NCI-H226 (cell line): Measurements from ENCODE around the gene PIAS1.

Source experiments
- DNase-seq: peaks from one replicate; pipeline ENCODE4 v3.0.0-alpha.2; 2015

PIAS1 gene

DNA sequence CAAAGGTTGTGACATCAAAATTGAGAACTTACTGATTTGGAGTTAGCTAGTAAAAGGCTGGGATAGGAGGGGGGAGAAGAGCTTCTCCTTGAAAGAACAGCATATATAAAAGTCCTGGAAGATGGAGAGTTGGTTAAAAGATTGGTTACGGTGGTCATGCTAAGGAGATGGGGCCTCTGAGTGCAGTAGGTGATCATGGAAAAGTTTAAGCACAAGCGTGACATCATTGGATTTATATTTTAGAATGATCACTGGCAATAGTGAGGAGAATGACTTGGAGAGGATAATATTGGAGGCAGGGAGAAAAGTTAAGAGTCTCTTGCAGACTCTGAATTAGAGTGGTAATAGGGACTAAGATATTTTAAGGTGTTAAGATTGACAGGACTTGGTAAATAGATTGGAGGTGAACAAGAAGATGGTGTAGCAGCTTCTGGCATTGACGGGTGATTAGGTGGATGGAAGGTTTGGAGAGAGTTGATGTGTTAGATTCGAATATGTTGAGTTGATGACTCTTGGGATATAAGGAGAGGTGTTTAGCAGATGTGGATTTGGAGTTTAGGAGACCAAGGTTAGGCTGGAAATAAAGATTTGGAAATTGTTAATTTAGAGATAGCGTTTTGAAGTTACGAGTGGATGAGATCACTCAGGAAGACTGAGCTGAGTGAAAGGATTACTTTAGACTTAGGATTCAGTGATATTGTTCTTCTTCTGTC lies 19.6 kb downstream of the PIAS1 start:
- no peak for DNase-seq

DNA sequence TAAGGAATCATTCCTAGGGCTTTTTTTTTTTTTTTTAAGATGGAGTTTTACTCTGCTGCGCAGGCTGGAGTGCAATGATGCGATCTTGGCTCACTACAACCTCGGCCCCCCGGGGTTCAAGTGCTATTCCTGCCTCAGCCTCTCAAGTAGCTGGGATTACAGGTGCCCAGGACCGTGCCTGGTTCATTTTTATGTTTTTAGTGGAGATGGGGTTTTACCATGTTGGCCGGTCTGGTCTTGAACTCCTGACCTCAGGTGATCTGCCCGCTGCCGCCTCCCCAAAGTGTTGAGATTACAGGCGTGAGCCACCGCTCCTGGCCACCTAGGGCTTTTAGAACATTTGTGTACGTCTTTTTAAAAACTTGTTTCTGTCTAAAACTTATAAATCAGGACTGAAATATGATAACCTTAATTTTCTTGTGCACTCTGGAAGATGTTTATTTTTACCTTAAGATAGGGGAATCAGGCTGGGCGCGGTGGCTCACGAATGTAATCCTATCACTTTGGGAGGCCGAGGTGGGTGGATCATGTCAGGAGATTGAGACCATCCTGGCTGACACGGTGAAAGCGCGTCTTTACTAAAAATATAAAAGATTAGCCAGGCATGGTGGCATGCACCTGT lies 21.8 kb downstream of the PIAS1 start:
- DNase-seq: no peak

GRCh38 chr15:68078365-68078764 lies 24.2 kb downstream of the PIAS1 start:
- no peak for DNase-seq

DNA sequence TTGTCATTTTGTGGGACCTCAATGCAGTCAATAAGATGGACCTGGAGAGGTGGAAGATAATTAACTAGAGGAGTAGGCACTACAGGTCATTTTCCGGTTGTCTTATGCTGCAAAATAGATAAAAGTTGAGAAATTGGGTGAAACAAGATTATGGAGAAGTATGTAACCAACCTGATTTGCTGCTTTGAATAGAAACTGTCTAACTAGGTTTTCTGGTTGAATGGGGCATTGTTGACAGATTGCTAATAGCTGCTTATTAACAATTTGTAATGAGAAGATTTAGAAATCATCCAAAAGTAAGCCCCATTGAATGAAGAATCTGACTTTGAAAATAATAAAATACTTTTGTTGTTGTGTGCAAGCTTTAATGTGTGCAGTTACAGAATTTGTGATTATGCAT lies 26.2 kb downstream of the PIAS1 start:
- DNase-seq: no peak

DNA sequence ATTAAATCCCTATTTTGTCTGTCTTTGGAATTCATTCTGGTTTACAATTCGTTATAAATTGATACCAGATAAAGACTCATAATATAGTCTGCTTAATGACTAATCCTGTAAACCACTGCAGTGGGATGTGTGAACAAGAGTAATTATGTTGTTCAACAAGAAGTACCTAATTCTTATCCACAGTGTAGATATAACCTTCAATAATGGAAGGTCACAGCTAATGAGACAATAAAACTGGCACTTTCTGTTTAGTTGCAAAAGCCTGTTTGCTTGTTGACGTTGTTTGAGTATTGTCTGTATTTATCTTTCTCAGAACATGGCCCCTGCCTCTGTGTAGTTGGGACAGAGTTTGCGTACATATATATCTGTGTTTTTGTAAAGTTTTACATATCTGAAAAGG lies 26.7 kb downstream of the PIAS1 start:
- DNase-seq: no peak

DNA sequence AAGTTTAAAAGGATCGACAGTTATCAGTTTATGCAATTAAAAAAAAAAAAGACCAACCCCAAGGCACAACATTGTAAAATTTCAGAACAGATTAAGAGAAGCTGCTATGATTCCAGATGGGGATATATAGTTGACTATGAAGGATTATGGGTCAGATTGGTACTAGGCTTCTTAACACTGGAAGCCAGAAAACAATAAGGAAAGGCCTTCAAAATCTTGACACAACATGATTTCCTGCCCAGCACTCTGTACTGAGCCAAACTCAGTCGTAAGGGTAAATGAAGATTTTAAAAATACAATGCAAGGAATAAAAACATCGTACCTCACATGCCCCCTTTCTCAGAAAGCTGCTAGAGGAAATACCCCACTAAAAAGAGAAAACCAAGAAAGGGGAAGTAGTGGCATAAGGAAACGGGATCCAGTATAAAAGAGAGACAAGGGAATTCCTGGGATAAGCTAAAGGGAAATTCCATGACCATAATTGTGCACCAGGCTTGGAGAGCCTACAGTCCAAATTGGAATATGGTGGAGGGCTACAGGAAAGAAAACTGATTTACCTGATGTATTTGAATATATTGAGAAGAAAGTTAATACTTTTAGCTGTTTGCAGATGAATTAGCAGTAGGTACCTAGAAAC lies 27.9 kb downstream of the PIAS1 start:
- no peak for DNase-seq

DNA sequence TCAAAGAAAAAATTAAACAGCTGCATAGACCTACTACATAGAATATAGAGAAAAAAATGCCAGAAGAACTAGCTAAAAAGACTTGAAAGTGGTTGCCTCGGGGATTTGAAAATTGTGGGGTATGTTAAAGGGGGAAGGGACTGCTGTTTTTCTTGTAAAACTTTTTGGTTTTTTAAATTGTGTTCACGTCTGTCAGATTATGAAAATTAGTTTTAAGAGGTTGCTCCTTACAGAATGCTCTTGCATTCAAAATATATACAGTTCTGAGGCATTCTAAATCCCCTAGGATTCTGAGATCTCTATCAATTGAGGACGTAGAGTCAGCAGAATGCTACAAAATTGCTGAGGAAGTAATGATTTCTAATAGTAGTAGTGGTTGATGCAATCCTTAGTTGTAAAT lies 28.6 kb downstream of the PIAS1 start:
- DNase-seq: no peak

GRCh38 chr15:68083463-68083862 lies 29.3 kb downstream of the PIAS1 start:
- DNase-seq: no peak

GRCh38 chr15:68085052-68085451 lies 30.9 kb downstream of the PIAS1 start:
- DNase-seq: no peak

DNA sequence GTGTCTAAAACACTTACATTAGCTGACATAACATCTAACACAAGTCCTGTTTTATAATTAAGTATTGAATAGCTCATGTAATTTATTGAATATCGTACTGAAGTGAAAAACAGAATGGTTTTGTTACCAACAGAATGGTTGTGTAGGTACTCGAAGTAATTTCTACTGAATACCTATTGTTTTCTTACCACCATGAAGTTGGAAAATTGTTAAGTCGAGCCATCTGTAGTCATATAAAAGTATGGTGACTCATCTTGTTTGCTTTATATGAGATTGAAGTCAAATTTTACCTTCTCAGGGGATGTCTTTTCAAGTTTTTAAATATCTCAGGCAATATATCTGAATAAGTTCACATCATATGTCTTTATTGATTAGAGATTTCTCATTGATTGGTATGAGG lies 37.6 kb downstream of the PIAS1 start:
- DNase-seq: no peak

DNA sequence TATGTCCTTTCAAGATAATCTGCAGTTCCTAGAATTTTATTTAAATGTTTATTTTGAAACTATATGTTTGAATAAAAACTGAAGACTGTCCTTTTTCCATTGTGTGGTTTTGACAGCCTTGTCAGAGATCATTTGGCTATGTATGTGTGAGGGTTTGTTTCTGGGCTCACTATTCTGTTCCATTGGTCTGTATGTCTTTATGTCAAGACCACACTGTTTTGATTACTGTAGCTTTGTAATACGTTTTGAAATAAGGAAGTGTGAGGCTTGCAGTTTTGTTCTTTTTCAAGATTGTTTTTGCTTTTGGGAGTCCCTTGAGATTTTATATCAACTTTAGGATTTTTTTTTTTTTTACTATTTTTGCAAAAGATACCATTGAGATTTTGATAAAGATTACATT lies 42.0 kb downstream of the PIAS1 start:
- DNase-seq: no peak

GRCh38 chr15:68097029-68097428 lies 42.9 kb downstream of the PIAS1 start:
- DNase-seq: no peak

DNA sequence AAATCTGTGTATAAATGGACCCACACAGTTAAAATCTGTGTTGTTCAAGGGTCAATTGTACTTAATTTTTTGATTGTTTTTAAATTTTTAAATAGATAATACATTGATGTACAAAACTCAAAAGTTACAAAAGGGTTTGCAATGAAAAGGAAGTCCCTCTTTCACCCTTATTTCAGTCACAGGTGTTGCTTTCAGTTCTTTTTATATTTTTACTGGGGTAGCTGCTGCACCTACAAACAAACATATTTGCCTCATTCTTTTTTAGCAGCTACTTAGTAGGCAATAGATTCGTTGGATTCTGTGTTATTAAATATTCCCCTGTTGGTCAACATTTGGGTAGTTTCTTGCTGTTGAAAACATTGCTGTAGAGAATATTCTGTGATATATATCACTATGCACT lies 44.4 kb downstream of the PIAS1 start:
- no peak for DNase-seq

DNA sequence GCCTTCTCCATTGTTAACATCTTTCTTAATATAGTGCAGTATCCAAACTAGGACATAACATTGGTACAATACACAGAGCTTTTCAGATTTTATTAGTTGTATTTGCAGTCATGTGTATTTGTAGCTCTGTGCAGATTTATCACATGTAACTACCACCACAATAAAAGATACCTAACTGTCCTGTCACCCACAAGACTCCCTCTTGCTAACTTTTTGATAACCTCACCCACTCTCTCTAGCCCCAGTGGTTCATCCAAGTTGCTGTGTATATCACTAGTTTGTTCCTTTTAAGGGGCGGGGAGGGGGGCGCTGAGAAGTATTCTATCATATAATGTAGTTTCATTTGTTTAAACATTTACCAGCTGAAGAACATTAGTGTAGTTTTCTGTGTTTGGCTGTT lies 46.1 kb downstream of the PIAS1 start:
- no peak for DNase-seq

- DNase-seq: no peak
Measured at GRCh38 chr15:68103603-68104002, 49.5 kb downstream of the PIAS1 start.

GRCh38 chr15:68106656-68107055 lies 52.5 kb downstream of the PIAS1 start:
- DNase-seq: no peak

GRCh38 chr15:68107142-68107541 lies 53.0 kb downstream of the PIAS1 start:
- no peak for DNase-seq

GRCh38 chr15:68112706-68113105 lies 58.6 kb downstream of the PIAS1 start:
- no peak for DNase-seq

DNA sequence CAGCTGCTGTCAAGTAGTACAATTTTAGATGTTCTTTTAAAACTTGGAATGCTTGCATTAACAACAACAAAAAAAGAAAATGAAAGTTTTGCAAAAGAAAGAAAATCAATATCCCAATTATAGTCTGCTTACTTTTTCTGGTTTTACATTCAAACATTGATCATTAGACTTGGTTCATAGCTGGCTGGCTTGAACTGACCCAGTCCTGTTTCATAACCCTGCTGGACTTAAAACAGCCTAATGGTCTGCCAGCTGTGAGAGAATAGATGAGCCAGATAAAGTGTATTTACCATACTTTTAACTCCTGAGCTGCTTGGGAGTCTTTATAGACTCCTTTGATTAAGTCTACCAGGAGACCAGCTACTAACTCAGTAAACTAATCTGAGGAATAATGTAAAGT lies 59.2 kb downstream of the PIAS1 start:
- DNase-seq: no peak

GRCh38 chr15:68113751-68114150 lies 59.6 kb downstream of the PIAS1 start:
- no peak for DNase-seq

DNA sequence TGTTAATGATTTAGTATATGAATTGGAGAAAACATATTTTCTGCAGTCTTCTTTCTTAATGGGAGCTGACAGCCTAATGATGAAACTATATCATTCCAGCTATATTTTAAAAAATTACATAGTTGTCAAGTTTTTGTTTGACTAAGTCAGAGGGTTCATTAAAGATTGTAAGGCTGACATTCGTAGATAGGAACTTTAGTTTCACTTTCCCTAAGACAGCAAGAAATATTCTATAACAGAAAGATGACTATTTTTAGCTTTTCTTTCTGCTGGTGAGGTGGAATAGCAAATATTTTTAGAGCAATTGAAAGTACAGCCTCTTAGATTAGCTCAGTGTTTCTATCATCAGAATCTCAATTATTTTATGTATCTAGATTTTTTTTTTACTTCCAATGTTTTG lies 60.2 kb downstream of the PIAS1 start:
- DNase-seq: no peak

DNA sequence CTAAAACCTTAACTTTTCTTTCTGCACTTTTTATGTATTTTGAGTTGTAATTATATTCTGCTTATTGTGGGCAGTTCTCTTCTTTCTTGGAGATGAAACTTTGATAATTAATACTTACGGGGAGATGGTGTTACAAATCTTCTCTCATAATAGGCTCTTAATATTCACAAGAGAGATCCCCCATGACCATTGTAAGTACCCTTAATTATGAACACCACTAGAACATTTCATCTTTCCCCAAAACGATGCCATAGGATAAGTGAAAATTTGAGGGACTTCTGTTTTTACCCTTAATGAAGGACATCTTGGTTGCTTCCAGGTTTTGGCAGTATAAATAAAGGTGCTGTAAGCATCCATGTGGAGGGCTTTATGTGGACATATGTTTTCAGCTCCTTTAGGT lies 60.7 kb downstream of the PIAS1 start:
- DNase-seq: no peak

DNA sequence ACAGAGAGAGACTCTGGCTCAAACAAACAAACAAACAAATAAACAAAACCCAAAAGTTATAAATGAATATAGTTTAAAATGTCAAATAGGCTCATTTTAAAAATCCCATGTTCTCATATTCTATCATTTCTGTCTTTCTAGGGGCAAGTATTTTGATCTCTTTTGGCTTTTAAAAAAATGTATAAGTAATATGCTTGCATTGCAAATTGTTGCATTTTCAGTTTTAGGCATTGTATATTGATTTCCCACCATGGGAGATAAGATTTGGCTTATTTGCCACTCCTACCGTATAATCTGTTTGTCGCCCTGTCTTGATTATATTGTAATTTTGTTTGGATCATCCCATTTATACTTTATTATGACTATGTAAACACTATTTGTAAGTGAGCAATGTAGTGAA lies 70.6 kb downstream of the PIAS1 start:
- DNase-seq: no peak

DNA sequence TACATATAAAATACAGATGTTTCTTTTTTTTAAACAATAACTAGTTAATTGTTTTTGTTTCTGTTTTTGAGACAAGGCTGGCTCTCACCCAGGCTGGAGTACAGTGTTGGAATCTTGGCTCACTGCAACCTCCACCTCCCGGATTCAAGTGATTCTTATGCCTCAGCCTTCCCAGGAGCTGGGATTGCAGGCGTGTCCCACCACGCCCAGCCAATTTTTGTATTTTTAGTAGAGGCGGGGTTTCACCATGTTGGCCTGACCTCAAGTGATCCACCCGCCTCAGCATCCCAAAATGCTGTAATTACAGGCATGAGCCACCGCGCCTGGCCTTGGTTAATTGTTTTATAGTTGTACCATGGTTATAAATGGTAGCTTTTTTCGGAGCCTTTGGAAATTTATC lies 72.3 kb downstream of the PIAS1 start:
- DNase-seq: peak; percentile 51

DNA sequence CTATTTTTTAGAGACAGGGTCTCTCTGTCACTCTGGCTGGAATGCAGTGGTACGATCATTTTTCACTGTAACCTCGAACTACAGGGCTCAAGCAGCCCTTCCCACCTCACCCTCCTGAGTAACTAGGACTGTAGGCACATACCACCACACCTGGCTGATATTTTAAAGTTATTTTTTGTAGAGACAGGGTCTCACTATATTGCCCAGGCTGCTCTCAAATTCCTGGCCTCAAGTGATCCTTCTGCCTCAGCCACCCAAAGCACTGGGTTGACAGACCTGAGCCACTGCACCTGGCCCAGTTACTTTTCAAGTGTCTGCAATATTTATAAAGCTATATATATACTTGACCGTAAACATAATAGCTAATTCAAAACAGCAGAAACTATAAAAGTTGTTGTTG lies 75.0 kb downstream of the PIAS1 start:
- DNase-seq: no peak
